Measurements from ENCODE around the gene GRAMD1A. TPM values are rescaled to one million over a fixed set of nuclear protein-coding genes. Genes with fewer than 3 reads are reported as not detected.

Gene GRAMD1A
- total RNA-seq, 4 donors from 2014 or later: 27.6 to 55.9 (median 34.0) TPM

DNA sequence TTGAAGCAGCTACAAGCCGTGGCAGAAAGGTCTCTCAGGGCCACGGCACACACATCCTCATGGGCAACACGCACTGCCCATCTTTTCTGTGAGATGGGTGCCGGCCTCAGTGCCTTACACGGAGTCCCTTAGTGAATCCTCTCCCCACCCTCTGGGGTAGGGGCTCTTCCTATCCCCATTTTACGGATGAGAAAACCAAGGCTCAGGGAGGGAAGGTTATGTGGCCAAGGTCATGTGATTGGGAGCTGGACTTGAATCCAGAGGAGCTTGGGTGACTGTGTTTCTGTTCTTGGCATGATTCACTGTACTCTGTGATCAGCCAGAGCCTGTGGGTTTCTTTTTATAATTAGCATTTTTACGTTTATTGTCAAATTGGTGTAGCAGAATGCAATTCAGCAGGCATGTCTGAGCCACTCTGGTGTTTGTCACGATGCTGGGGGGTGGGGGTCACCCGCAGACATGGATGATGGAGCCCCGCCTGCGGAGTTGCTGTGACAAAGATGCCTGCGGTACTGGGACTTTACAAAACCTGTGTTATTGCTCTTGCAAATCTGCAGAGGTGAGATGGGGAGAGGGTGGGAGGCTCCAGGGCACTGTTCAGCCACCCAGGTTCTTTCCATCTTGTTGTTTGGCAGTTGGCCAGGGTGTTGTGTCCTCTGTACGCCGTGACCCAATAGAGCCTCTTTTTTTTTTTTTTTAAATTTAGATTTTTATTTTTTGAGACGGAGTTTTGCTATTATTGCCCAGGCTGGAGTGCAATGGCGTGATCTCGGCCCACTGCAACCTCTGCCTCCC, 34.7 kb downstream of the GRAMD1A start:
- TF ChIP-seq, protein P1, sequence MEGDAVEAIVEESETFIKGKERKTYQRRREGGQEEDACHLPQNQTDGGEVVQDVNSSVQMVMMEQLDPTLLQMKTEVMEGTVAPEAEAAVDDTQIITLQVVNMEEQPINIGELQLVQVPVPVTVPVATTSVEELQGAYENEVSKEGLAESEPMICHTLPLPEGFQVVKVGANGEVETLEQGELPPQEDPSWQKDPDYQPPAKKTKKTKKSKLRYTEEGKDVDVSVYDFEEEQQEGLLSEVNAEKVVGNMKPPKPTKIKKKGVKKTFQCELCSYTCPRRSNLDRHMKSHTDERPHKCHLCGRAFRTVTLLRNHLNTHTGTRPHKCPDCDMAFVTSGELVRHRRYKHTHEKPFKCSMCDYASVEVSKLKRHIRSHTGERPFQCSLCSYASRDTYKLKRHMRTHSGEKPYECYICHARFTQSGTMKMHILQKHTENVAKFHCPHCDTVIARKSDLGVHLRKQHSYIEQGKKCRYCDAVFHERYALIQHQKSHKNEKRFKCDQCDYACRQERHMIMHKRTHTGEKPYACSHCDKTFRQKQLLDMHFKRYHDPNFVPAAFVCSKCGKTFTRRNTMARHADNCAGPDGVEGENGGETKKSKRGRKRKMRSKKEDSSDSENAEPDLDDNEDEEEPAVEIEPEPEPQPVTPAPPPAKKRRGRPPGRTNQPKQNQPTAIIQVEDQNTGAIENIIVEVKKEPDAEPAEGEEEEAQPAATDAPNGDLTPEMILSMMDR (IDR thresholded peaks at IDR 0.05; ENCODE audit: low read depth): no peak

DNA sequence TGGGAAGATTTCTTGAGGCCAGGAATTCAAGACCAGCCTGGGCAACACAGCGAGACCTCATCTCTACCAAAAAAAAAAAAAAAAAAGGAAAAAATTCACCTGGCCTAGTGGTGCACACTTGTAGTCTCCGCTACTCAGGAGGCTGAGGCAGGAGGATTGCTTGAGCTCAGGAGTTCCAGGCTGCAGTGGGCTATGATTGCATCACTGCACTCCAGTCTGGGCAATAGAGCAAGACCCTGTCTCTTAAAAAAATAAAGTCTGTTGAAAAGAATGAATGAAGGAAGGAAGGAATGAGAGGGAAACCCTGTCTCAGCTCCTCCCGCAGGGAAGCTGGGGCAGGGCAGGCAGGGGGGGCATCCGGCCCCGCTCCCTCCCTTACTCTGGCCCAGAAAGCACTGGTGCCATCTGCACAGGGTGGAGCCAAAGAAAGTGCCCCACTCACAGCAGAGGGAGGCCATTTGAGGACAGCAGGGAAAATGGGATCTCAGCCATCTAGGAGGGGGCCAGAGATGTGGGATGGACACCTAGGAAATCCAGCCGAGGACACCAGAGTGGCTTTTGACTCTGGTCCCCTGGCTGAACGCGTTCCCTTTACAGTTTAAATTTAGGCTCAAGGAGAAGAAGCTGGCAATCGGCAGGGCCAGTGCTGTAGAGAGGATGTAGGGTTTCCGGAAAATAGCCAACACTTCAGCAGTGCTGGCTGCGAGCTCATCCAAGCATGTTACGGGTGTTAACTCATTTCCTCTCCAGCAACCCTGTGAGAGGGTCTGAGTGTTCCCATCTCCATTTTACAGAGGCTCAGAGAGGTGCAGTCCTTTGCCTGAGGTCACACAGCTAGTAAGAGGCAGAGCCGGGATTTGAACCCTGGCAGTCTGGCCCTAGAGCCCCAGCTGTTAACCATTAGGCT, 37.8 kb downstream of the GRAMD1A start:
- TF ChIP-seq, protein P1 (IDR thresholded peaks at IDR 0.05; ENCODE audit: low read depth): no peak

DNA sequence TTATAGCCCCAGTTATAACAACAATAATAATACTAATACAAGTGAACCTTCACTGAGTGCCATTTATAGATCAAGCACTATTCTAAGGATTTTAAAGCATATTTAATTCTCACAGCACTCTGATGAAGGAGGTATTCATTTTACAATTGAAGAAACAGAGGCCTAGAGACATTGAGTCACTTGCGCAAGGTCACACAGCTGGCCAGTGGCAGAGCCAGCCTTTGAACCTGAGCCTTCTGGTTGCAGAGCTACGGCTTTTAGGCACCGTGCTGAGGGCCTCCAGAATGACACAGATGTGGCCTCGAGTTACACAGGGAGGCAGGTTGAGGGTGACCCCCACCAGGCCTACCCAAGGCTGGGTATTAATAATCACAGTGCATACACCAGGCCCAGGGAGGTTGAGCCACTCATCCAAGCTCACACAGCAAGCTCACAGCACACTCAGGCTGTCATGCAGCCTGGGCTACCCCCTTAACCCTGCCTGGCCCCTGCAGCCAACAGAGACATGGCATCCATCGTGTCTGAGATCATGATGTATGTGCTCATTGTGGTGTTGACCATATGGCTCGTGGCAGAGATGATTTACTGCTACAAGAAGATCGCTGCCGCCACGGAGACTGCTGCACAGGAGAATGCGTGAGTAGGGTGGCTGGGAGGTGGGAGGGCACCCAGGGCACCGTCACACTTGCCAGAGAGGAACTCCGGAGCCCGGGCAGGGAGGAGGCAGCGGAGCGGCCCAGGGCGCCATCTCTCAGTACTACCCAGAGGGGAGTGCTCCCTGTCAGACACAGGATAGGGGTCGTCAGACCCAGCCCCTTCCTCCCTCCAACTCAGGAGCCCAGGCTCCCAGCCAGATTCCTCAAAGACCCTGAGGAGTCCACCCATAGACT, 38.7 kb downstream of the GRAMD1A start:
- TF ChIP-seq, protein P1 (IDR thresholded peaks at IDR 0.05; ENCODE audit: low read depth): no peak

DNA sequence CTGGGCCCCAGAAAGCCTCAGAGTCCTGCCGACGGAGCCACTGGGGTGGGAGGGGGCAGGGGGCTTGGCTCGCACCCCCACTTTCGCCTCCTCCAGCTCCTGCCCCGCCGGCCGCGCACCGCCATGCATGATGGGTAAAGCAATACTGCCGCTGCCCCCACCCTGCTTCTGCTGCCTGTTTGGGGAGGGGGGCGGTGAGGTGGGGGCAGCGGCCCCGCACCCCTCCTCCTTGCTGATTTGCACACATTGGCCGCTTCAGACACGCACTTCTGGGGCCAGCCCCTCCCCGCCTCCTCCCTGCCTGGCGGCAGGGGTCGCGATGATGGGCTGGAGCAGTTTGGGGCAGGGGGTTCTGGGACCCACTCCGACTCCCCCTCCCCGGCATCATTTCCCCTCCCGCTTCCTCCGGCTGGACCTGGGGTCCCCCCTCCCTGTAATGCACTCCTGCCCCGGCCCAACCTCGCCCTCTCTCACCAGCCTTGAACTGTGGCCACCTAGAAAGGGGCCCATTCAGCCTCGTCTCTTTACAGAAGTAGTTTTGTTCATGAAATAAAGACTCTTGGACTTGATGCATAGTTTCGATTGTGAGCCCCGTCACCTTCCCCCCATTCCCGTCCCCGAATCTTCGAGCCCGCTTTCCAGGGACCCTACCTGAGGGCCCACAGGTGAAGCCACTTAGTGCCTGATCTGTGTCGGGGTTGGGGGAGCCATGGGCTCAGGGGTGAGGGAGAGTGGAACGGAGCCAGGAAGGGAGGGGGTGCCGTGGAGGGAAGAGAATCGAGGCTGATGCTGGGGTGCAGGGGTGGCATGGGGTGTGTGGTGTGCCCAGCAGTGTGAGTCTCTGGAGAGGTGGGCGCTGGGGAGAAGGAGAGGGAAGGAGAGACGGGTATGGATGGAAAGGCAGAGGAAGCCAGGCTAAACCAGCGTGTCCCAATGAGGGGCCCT, 40.0 kb downstream of the GRAMD1A start:
- TF ChIP-seq, protein P1 (IDR thresholded peaks at IDR 0.05; ENCODE audit: low read depth): no peak

DNA sequence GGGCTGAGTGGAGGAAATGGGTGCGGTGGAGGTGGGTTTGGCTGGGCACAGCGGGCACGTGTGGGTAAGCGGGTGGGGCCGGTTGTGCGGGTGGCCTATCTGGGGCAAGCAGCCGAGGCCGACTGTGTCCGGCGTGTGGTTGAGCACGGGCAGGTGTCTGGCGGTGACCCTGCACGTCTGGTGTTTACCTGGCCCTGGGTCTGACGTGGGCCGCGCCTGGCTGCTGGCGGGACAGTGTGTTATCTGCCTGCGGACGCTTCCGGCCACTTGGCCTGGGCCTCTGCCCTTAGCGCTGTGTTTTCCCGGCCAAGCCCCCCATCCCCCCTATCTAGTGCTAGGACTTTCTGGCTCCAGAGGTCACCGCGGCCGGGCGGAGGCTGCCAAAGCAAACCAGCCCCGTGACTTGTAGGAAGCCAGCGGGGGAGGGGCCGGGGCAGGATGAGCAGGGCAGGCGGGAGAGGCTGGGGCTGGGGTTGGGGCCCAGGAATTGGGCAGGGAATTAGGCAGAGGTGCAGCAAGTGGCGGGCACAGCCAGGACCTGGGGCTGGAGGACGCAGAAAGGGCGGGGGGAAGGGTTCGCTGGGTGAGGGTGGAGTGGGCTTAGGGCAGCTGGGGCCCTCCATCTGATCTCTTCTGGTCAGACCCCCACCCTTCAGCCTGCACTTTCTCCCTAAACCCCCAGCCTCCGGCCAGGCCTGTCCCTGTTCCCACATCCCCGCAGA, 40.9 kb downstream of the GRAMD1A start:
- TF ChIP-seq, protein P1 (IDR thresholded peaks at IDR 0.05; ENCODE audit: low read depth): no peak

Measured in subcutaneous adipose tissue (tissue), 4 donors.